IPS DF 19.7 (cell line): ENCODE measurements around the gene EGFL8.

Experiments used
- DNase-seq: peaks from one replicate; pipeline ENCODE4 v3.0.0-alpha.2; 2013; ENCODE audit warnings: low read depth, low spot score

EGFL8 gene

DNA sequence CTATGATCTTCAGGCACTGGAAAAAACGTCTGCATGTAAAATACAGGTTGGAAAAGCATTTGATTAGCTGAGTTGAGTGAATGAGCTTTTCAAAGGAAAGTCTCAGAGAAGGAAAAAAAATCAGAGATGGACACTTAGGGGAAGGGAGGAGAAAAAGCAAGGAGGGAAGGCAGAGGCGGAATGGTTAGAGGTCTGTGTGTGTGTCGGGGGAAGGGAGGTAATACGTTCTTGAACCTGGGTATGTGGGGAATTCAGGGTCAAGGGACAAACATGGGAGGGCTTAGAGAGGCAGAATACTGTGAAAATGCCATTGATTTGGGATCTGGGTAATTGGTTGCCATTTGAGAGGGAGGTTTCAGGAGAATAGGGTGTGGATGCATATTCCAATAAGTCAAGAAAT is 17.7 kb upstream of the EGFL8 start:
- no peak for DNase-seq

DNA sequence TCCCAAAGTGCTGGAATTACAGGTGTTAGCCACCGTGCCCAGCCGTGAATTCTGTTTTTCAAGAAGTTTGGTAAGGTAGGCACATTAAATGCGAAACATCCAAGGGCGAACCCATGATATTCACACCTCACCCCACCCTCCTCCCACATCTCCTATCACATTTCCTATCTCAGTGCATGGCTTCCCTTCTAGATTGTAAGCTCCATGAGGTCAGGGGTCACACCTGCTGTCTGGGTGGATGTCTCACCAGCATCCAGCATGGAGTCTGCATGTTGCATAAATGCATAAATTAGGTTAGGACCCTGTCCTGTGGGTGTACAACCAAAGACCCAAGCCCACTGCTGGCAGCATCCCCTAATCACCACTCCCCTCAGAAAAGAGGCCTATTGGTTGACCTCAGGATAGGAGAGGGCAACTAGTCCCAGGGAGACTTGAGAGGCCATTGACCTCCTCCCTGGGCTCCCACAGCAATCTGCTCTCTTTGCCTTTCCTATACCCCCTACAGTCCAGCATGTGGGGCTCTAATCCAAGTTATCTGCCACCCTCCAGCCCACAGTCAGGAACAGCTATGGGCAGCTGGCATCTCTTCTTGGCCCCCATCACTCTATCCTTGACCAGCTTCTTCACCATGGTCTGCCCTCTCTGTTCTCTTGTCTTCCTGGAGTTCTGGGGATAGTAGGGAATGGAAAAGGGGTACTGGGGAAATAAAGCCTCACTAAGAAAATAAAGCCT is 16.8 kb upstream of the EGFL8 start:
- no peak for DNase-seq

DNA sequence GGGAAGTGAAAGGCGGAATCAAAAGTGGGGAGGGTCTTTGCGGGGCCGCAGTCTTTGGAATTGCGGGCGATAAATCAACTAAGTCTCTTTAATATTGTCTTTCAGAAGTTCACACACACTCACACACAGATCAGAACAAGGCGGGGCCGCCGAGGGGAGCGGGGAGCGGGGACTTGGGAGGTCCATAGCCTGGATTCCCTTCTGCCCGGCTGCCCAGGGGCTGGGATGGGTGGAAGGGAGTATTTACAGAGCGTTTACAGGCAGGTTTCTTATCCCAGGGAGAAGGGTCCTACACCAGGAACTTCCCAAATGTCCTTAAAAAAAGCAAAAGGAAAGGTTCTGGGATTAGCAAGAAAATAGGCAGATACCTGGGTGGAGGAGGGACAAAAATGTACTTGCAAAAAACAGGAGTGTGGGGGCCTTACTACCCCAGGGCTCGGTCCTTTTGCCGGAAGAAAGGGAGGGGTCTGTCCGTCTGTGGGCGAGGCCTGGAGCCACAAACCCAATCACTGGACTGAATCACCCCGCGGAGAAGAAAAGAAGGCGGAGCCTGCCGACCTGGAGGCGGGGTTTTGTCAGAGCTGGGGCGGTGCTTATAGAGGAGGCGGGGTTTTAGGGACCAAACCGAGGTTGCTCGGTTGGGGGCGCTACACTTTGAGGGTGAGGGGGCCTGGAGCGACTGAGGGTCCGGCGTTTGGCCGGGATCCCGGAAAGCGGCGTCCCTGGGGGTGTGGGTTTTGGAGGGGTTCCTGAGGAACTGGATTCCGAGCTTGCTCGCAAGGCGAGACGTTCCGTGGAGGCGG is 15.9 kb upstream of the EGFL8 start:
- no peak for DNase-seq

DNA sequence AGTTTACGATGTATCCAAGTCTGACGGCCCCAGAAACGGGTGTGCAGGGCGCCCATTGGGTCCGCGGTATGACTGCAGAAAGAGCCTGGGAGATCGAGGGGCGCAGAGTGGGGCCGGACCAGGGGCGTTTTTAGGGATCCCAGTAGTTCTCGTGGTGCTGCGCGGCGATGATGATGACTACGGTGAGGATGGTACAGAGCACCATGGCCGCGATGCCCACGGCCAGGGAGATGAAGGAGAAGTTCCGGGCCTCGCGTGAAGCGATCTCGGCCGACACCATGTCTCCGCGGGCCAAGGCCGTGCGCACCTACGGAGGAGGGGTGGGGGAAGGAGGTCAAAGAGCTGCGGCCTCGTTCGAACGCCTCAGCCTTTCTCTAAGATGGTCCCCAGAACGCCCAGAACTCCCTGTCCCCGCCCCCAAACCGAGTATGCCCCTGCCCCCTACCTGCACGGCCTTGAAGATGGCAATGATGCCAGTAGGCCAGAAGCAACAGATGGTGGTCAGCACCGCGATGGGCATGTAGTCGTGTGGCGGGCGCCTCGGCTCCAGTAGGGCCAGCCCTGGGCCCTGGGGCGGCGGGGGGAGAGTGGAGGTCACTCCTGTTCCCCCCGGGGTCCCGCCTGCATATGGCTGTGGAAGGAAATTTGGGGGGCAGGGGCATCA is 15.2 kb upstream of the EGFL8 start:
- no peak for DNase-seq

DNA sequence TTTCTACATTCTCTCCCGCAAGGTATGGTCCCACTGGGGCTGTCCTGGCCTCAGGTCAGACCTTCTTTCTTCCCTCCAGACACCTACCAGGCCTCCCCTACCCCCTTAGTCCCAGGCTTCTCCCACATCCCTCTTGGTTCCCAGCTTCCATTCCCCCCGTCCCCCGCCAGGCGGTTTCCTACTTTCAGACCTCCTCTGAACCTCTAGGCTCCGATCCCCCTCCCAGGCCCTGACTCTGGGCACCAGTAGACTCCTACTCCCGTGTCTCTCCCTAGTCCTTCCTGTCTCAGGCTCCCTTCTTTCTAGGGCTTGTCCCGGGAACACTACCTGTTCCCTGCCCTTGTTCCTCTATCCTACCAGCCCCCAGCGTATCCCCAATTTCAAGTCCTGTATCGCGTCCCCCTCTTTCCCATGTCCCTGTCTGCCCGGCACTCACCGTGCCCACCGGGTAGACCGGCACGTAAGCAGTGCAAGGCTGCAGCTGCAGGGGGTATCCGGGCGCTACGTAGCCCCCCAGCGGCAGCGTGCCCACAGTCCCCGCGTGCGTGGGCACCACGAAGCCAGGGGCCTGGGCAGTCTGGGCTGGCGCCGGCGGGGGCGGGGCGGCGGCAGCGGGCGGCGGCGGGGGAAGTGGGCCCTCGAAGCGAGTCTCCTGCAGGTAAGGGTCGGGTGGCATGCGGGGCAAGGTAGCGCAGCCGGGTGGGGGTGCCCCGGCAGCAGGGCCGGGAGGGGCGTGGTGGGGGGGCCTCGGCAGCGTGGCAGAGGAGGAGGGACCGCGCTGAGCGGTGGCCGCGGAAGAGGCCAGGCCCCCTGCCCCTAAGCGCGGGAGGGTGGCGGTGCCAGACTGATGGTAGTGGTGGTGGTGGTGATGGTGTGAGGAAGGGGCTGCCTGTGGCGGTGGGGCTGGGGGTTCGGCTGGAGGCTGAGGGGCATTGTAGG is 14.2 kb upstream of the EGFL8 start:
- no peak for DNase-seq

DNA sequence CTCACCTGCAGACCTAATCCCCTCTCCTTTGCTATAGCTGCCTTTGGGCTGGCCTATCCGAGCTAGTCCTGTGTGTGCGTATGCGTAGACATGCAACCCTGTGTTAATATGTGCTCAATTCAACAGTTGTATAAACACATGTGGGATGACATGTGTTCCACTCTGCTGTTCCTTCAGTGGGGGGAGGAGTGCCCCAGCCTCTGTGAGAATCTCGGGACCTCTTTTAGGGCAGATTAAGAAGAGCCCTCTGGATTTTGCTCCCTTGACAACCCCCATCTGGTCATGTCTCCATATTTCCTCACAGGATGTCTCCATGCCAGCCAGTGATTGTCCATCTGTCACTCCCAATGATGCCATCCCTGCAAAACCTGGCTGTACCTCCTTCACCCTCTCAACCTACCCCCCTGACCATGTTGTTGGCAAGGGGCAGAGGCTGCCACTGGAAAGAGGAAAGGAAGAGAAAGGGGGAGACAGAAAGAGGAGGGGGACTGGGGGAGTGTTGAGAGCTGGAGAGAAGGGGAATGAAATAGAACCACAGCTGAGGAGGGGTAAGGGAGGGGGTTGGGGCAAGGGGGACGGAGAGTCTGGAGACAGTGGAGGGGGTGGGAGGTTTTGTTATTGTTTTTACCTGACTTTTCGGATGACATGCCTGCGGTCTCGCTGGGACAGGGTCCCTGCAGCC is 13.1 kb upstream of the EGFL8 start:
- no peak for DNase-seq

DNA sequence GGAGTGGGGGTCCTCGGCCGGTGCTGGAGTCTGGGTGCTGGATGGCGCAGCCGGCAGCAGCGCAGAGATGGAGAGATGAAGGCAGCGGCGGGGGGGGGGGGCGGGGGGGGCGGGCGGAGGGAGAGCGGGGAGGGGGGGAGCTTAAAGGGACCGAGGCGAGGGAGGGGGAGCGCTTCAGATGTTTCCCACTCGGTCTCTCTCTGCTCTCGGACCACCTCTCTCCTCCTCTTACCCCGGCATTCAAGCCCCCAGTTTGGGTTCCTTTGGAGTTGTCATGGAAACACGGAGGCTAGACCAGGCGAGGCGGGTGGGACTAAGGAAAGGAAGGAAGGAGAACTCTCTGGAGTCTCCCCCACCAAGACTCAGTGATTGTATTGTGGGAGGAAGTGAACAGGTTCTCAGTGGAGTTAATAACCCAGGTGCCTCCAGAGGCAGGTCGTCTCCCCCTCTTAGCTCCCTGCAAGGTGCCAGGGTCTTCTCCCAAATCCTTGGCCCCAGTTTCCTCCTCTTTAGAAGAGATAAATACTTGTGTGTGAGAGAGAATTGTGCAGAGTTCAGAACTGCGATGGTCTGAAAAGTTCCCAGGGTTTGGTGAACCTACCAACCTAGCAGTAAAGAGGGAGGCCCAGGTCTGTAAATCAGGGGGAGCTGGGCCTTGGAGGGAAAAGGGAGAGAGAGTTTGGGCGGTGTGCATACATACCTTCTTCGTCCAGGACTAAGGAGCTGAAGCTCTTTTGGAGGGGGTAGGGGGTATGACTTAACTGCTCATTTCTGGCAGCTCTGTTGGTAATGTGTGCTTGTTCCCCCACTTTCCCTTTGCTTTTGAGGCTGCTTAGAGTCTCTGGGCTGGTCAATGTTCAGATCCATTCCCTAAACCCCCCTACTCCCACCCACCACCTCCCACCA is 12.3 kb upstream of the EGFL8 start, which contains the start of gene PRRT1:
PRRT1 (minus strand) TSS at position 77 of the 906 bp plus-strand sequence. CDS start 112 bp downstream, outside the sequence.
- DNase-seq = no peak

DNA sequence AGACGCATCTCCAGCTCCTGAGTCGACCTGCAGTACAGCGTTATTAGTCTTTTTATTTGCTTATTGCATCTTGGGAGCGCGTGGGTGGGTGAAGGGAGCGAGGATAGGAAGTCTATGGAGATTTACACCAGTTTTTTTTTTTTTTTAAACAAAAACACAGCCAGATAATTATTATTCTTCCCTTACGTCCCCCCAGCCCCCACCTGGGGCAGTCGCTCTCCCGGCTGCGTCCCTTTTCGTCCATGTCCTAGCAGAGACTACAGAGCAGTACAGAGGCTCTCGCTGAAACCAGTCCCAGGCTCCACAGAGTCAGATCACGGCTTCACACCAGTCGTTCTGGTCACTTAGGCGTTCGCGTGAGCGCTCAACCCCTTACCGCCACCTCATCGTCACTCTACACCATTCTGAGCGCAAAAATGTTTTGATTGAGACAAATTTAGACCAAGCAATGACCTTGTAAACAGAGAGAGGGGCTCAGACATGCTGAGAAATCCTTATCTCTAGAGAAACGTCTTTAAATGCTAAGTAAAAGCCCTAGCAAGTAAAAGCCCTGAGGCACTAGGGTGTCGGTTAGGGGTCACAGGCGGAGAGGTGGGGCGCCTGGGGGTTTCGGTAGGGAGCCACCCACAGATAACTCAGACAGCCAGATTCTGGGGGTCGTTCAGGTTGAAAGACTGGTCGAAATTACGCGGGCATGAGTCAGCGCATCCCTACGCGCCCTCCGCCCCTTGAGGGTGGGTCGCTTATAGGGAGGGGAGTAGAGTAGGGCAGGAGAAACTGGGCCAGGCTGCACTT is 11.4 kb upstream of the EGFL8 start:
- no peak for DNase-seq

DNA sequence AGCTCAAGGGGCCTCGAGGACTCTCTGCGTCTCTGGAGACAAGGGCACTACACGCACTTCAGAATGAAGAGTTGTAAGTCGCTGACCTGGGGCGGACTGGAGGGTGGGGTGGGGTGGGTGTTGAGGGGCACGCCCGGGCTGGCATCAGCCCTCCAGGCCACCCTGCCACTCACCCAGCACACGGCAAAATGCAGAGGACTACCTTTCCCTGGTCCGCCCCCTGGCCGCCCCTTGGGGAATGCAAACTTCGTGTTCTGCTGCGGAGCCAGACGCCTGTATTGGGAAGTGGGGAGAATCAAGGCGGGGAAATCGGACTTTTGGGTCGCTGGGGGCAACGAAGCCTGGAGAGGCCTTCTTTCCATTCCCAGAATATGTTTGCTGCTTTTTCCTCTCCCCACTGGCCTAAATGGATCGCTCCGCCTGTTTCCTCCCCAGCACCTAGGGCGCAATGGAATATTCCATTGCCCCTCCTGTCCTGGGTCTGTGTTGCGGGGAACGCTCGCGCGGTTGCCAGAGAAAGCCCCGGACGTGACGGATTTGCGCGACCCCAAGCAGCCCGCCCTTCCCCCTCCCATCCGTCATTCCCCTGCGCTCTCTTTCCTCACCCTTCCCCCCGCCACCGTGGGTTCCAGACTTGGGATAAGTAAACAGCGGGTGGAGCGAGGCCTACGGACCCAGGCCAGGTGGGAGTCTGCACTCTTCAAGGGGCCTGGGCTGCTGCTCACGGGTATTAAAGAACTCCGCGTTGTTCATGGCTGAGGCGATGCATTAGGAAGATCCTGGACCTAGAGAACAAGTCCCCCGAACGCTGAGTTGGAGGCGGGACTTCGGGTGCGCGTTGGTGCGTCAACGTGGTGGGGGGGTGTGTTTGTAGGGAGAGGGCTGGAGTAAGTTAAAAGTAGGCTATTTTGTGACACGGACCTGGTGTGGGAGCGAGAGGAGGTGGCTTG is 10.6 kb upstream of the EGFL8 start, which contains the start of gene PPT2:
PPT2 (plus strand) TSS at position 578 of the 950 bp plus-strand sequence. CDS start 454 bp downstream, outside the sequence.
- DNase-seq = no peak

DNA sequence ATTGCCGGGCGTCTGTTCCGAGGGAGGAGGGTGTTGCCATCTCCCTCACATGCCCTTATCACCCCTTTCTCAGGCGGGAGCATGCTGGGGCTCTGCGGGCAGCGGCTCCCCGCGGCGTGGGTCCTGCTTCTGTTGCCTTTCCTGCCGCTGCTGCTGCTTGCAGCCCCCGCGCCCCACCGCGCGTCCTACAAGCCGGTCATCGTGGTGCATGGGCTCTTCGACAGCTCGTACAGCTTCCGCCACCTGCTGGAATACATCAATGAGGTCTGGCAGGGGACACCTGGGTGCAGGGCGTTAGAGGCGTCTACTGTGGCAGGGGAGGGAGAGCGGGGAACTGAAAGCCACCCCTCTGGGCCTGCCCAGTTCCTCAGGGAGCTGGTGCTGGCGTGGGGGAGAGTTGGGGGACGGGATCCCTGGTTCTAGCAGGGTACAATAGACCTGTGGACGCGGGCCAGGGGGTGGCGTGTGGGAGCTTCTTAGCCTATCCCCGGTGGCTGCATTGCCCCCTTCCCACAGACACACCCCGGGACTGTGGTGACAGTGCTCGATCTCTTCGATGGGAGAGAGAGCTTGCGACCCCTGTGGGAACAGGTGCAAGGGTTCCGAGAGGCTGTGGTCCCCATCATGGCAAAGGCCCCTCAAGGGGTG is 9.8 kb upstream of the EGFL8 start:
- DNase-seq = no peak

DNA sequence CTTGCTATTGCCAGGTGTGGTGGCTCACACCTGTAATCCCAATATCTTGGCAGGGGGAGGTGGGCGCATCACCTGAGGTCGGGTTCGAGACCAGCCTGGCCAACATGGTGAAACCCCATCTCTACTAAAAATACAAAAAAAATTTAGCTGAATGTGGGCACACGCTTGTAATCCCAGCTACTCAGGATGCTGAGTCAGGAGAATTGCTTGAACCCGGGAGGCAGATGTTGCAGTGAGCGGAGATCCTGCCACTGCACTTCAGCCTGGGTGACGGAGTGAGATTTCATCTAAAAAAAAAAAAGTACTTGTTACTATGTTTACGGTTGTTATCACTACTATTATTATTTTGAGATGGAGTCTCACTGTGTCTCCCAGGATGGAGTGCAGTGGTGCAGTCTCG is 7.5 kb upstream of the EGFL8 start:
- no peak for DNase-seq

DNA sequence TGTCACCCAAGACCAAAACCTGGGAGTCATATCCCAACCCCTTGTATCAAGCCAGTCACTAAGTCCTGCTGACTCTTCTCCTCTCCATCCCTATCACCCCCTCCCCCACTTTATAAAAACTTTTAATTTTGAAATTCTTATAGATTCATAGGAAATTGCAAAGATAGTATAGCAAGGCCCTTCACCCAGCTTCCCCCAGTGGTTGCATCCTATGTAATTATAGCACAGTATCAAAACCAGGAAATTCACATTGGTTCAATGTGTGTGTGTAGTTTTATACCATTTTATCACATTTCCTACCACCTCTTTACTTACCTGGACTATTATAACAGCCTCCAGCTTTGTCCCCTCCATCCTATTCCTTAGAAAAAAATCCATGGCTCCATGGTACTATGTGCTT is 6.3 kb upstream of the EGFL8 start:
- no peak for DNase-seq

DNA sequence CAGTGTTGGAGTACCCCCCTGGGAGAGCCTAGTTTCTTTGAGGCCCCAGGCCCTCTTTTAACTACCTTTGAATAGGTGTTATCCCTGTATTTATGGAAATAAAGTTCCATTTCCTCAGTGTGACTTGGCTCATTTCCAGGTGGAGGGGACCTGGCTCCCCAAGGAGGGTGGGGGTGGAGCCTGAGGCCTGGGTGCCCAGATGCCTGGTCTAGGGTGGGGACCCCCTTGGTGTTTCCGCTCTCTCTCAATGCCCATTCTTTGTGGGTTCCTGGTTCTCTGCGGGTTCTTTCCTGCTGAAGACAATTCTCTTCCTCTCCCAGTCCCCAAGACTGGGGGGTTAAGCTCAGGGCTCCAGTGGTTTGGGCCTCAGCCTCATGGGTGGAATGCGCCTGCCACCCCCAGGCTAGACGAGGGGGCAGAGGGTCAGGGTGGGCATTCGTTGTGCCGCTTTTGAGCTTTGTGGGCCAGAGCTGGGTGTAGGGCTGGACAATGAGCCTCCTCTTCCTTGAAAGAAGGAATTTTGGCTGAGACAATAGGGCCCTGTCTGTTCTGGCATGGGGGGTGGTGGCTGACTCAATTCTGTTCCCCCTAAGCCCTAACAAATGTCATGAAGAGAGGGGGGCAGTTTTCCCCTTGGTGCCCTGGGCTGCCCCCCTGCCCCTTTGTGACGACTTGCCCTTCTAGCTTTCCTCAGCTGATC is 686 bp upstream of the EGFL8 start:
- DNase-seq = no peak

DNA sequence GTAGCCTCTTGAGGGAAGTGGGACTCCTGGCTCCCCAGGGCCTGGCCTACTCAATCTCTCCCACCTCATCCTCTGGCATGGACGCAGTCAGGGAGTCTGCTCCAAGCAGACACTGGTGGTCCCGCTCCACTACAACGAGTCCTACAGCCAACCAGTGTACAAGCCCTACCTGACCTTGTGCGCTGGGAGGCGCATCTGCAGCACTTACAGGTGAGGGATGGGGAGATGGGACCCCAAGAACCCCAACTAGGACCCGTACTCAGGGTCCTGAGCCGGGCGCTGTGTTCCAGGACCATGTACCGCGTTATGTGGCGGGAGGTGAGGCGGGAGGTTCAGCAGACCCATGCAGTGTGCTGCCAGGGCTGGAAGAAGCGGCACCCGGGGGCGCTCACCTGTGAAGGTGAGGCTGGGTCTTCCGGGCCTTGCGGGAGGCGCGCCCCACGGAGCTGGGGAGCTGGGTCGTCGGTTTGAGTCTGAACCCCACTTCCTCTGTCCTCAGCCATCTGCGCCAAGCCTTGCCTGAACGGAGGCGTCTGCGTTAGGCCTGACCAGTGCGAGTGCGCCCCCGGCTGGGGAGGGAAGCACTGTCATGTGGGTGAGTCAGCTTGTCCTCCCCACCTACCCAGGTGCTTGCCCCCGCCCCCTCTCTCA is 2.1 kb downstream of the EGFL8 start:
- no peak for DNase-seq

DNA sequence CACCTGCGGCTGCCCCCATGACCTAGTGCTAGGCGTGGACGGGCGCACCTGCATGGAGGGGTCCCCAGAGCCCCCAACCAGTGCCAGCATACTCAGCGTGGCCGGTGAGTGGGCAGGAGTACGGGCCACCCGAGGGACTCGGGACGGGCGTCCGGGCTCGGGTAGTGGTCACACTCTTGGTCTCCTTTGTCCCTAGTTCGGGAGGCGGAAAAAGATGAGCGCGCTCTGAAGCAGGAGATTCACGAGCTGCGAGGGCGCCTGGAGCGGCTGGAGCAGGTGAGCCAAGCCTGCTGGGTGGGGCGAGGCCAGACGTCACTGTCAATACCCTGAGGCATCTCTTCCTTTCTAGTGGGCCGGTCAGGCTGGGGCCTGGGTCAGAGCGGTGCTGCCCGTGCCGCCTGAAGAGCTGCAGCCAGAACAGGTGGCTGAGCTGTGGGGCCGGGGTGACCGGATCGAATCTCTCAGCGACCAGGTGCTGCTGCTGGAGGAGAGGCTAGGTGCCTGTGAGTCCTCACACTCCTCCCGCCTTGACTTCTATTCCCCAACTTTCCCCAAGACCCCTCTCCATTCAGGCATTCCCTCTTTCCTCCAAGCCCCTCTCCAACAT is 2.9 kb downstream of the EGFL8 start:
- DNase-seq = no peak
